K562 (cell line): ENCODE results near the gene STPG4. TPM values are rescaled to one million over a fixed set of nuclear protein-coding genes. Genes with fewer than 3 reads are reported as not detected.

ENCODE experiments used
- ATAC-seq: fragments of 200-7000 bp; cut with Tn5 transposase; 3 replicates; pipeline ENCODE4 v1.9.1; 2020; ENCODE audit warnings: moderate library complexity
- BruUV-seq: library from RNA; stranded (reverse); fragments of 400-500 nt; replicated peaks from 2 replicates; lab custom pipeline; 2021; lab: Mats Ljungman, UMichigan
- CTCF ChIA-PET: fragments of 300-600 bp; formaldehyde crosslinking; extraction: SDS; loops from one replicate; lab custom pipeline; 2021; ENCODE audit warnings: low intra/inter-chr PET ratio; lab: Yijun Ruan, JAX
- POLR2A ChIA-PET: fragments of 300-600, 350-650 bp; sonication (Branson Sonifier 250); formaldehyde crosslinking; extraction: SDS; loops from one replicate; lab custom pipeline; 2021; ENCODE audit warnings: antibody characterized with exemption, inconsistent platforms; lab: Yijun Ruan, JAX
- DNase-seq, 4 experiments: peaks; one replicate each; pipeline versions ENCODE4 v3.0.0 to v3.0.0-alpha.2; 2011 to 2018; ENCODE audit warnings: low spot score in 3 of 4, mixed read lengths in 3 of 4; ENCODE audit errors: extremely low read depth in 1 of 4
- FAIRE-seq: peaks from 2 replicates; lab custom pipeline; 2011; peaks lifted over from hg19 to GRCh38; lab: Jason Lieb, UNC
- H2AFZ ChIP-seq: 2 replicates; pipeline ENCODE4 v1.6.0; 2011; ENCODE audit warnings: low read depth, low read length, control low read depth, inconsistent platforms
- H3K27ac ChIP-seq: fragments of 200-600 bp; 3 replicates; pipeline ENCODE4 v1.8.0; 2011; ENCODE audit warnings: low read depth, mild to moderate bottlenecking, control low read depth, inconsistent platforms, low read length, moderate library complexity, mixed read lengths; ENCODE audit errors: extremely low read depth
- H3K27me3 ChIP-seq, 2 experiments: fragments of 300-600 bp in 1 of 2; 2 replicates in 1 of 2; 3 replicates in 1 of 2; pipeline versions ENCODE4 v1.6.0 to v1.8.0; 2011; ENCODE audit warnings: inconsistent platforms in 2 of 2, low read length in 2 of 2, mild to moderate bottlenecking in 1 of 2, mixed read lengths in 1 of 2, moderate library complexity in 1 of 2; ENCODE audit not compliant: control insufficient read depth in 2 of 2, insufficient read depth in 2 of 2
- H3K36me3 ChIP-seq: fragments of 300-600 bp; 3 replicates; pipeline ENCODE4 v1.8.0; 2011; ENCODE audit warnings: mild to moderate bottlenecking, low read length, inconsistent platforms; ENCODE audit not compliant: control insufficient read depth, insufficient read depth
- H3K4me1 ChIP-seq, 2 experiments: fragments of 200-600 bp in 1 of 2; replicated peaks in 1 of 2; 2 replicates in 1 of 2; 3 replicates in 1 of 2; pipeline versions ENCODE4 v1.5.1 to v1.8.0; 2011; ENCODE audit warnings: inconsistent platforms in 2 of 2, low read length in 2 of 2, mild to moderate bottlenecking in 1 of 2, mixed read lengths in 1 of 2, moderate library complexity in 1 of 2; ENCODE audit not compliant: control insufficient read depth in 2 of 2, insufficient read depth in 2 of 2
- H3K4me2 ChIP-seq: 2 replicates; pipeline ENCODE4 v1.6.1; 2011; ENCODE audit warnings: low read length, control low read depth, inconsistent platforms, mixed read lengths; ENCODE audit not compliant: insufficient read depth
- H3K4me3 ChIP-seq: fragments of 200-600 bp; sonication (generic), shearing (Covaris generic); 2 replicates; pipeline ENCODE4 v1.5.1; 2016; ENCODE audit warnings: control low read depth, inconsistent platforms
- H3K79me2 ChIP-seq: fragments of 200-600 bp; 3 replicates; pipeline ENCODE4 v1.8.0; 2011; ENCODE audit warnings: low read length, inconsistent platforms; ENCODE audit not compliant: control insufficient read depth, insufficient read depth
- H3K9ac ChIP-seq, 2 experiments: 2 replicates each; pipeline versions ENCODE4 v1.6.0 to v1.6.1; 2011; ENCODE audit warnings: low read depth in 2 of 2, low read length in 2 of 2, control low read depth in 1 of 2, inconsistent platforms in 1 of 2, mild to moderate bottlenecking in 1 of 2, mixed read lengths in 1 of 2; ENCODE audit not compliant: insufficient read depth in 1 of 2
- H3K9me1 ChIP-seq: one replicate; pipeline ENCODE4 v1.6.0; 2011; ENCODE audit warnings: inconsistent platforms, mild to moderate bottlenecking, low read length, moderate library complexity; ENCODE audit not compliant: control insufficient read depth, insufficient read depth
- H3K9me3 ChIP-seq: replicated peaks from 2 replicates; pipeline ENCODE4 v1.5.1; 2011; ENCODE audit warnings: low read depth, low read length, inconsistent platforms; ENCODE audit not compliant: control insufficient read depth, insufficient read depth
- H4K20me1 ChIP-seq: replicated peaks from 2 replicates; pipeline ENCODE4 v1.6.1; 2011; ENCODE audit warnings: low read length, inconsistent platforms, mixed read lengths; ENCODE audit not compliant: control insufficient read depth, insufficient read depth
- ATF1 ChIP-seq, 2 experiments: fragments of 450-650 bp in 1 of 2; IDR thresholded peaks; 2 replicates each; pipeline ENCODE4 v1.6.1; 2016; ENCODE audit warnings: missing compliant biosample characterization in 1 of 2, missing genetic modification characterization in 1 of 2
- BCL6 ChIP-seq: fragments of 250-450 bp; sonication (Bioruptor Pico); IDR thresholded peaks from 2 replicates; pipeline ENCODE4 v1.4.0; 2020
- BCOR ChIP-seq: fragments of 450-650 bp; IDR thresholded peaks from 2 replicates; pipeline ENCODE4 v1.6.1; 2016
- CSDE1 ChIP-seq, 2 experiments: fragments of 450-650 bp; IDR thresholded peaks; 2 replicates each; pipeline ENCODE4 v1.6.1; 2016; ENCODE audit warnings: mild to moderate bottlenecking in 1 of 2
- HEY1 ChIP-seq: fragments of 250-450 bp; sonication (Bioruptor Pico); IDR thresholded peaks from 2 replicates; pipeline ENCODE4 v1.5.0; 2020; ENCODE audit warnings: mild to moderate bottlenecking, moderate library complexity, borderline replicate concordance
- JUNB ChIP-seq: fragments of 450-650 bp; formaldehyde crosslinking; conservative IDR thresholded peaks from 2 replicates; pipeline ENCODE4 v1.4.0; 2020; ENCODE audit warnings: mild to moderate bottlenecking
- MYBL2 ChIP-seq, 2 experiments: fragments of 450-650 bp in 1 of 2; sonication (generic) in 1 of 2; formaldehyde crosslinking in 1 of 2; IDR thresholded peaks; 2 replicates each; pipeline versions ENCODE4 v1.6.1 to v1.8.1; 2017 to 2022; ENCODE audit warnings: borderline replicate concordance in 1 of 2, inconsistent platforms in 1 of 2, low read depth in 1 of 2, mild to moderate bottlenecking in 1 of 2, missing genetic modification reagents in 1 of 2, moderate library complexity in 1 of 2
- RFX5 ChIP-seq: IDR thresholded peaks from 2 replicates; pipeline ENCODE4 v1.6.1; 2011; ENCODE audit warnings: low read depth, mild to moderate bottlenecking, improper control_type of control experiment, low read length
- SMARCC2 ChIP-seq: fragments of 450-650 bp; IDR thresholded peaks from 2 replicates; pipeline ENCODE4 v1.6.1; 2017; ENCODE audit warnings: antibody characterized with exemption, moderate library complexity, mild to moderate bottlenecking, low read depth
- ZNF134 ChIP-seq: fragments of 250-450 bp; sonication (Bioruptor Pico); conservative IDR thresholded peaks from 2 replicates; pipeline ENCODE4 v1.4.0; 2020
- ZNF311 ChIP-seq: fragments of 250-450 bp; sonication (Bioruptor Pico); IDR thresholded peaks from 2 replicates; pipeline ENCODE4 v1.4.0; 2020; ENCODE audit warnings: mild to moderate bottlenecking, moderate library complexity
- WGBS: fragments of 100-300 bp; shearing (Covaris generic); methylation state at CpG from one replicate; pipeline ENCODE4 v1.1.6; 2016; ENCODE audit warnings: low coverage, mixed read lengths; ENCODE audit not compliant: insufficient coverage; ENCODE audit errors: missing lambda C conversion rate; 5-methylcytosine and 5-hydroxymethylcytosine counted together
- in situ Hi-C: fragments of 300-500 bp; cut with MboI; formaldehyde crosslinking; loops from 4 replicates; pipeline ENCODE4 v1.15.0; 2018; ENCODE audit warnings: inconsistent platforms, mixed read lengths
- intact Hi-C: fragments of 100-400 bp; cut with micrococcal nuclease; formaldehyde crosslinking; loops from 2 replicates; pipeline ENCODE4 v1.14.2; 2022
- polyA plus RNA-seq, 8 experiments: library from polyadenylated mRNA; depleted of rRNA in 4 of 8; stranded (reverse) in 5 of 8; unstranded in 3 of 8; fragments of >200 nt; fragmentation: Nextera tagmentation in 2 of 8; fragmentation: Illumina TruSeq in 1 of 8; extraction: Ambion mirVana in 2 of 8; extraction: Trizol in 1 of 8; gene quantifications; 2 replicates each; pipeline versions ENCODE4 v1.2.1 to v1.2.3, GENCODE V29; 2011 to 2014; ENCODE audit warnings: inconsistent platforms in 1 of 8, missing spikeins in 1 of 8
- total RNA-seq, 7 experiments: library from RNA; depleted of rRNA in 6 of 7; stranded (reverse); fragments of >200 nt in 6 of 7; fragmentation: Illumina TruSeq in 2 of 7; extraction: Trizol in 2 of 7; gene quantifications; 2 replicates each; pipeline versions ENCODE4 v1.2.1 to v1.2.3, GENCODE V29; 2011 to 2021; ENCODE audit warnings: low replicate concordance in 1 of 7
- TF ChIP-seq, protein P1 (sequence below): sonication (generic); formaldehyde crosslinking; IDR thresholded peaks from 2 replicates; pipeline ENCODE4 v1.8.0; 2023; ENCODE audit warnings: mild to moderate bottlenecking, missing genetic modification reagents
- TF ChIP-seq, protein P2 (sequence below): fragments of 250-450 bp; sonication (Bioruptor Pico); IDR thresholded peaks from 2 replicates; pipeline ENCODE4 v1.8.0; 2021; ENCODE audit warnings: moderate library complexity, mild to moderate bottlenecking, inconsistent platforms
- TF ChIP-seq, protein P3 (sequence below), 3 experiments: IDR thresholded peaks in 2 of 3; conservative IDR thresholded peaks in 1 of 3; 2 replicates each; pipeline ENCODE4 v1.5.1; 2011 to 2012; ENCODE audit warnings: low read length in 3 of 3, mild to moderate bottlenecking in 3 of 3, control low read depth in 2 of 3, improper control_type of control experiment in 1 of 3, inconsistent platforms in 1 of 3, low read depth in 1 of 3, mixed read lengths in 1 of 3, moderate library complexity in 1 of 3; ENCODE audit not compliant: insufficient read depth in 2 of 3
- TF ChIP-seq, protein P4 (sequence below): fragments of 450-650 bp; formaldehyde crosslinking; IDR thresholded peaks from 2 replicates; pipeline ENCODE4 v1.4.0; 2022; ENCODE audit warnings: missing genetic modification characterization

STPG4 gene
- total and polyA plus RNA-seq, 9 of the 15 experiments (the other 6 are each of a cell fraction or from before 2014, with no cell fraction given), result 0.10 to 0.68 (median 0.22) TPM; not detected in 6

DNA sequence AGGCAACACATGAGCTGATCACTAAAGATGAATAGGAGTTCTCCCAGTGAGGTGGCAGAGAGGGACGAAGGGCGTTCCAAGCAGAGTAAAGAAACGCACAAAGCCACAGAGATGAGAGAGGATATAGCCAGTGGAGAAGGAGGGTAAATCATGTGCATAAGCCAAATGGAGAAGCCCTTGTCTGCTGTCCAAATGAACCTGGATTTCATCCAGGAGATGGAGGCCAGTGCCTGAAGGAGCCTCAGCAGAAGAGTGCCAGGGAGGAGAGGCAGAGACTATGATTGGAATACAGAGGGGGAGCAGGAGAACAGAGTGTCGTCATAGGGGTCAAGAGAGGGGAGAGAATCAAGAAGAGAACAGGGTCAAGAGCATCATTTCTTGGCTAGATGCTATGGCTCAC lies 48.9 kb upstream of the STPG4 start (continued):
- TF ChIP-seq, protein P1, sequence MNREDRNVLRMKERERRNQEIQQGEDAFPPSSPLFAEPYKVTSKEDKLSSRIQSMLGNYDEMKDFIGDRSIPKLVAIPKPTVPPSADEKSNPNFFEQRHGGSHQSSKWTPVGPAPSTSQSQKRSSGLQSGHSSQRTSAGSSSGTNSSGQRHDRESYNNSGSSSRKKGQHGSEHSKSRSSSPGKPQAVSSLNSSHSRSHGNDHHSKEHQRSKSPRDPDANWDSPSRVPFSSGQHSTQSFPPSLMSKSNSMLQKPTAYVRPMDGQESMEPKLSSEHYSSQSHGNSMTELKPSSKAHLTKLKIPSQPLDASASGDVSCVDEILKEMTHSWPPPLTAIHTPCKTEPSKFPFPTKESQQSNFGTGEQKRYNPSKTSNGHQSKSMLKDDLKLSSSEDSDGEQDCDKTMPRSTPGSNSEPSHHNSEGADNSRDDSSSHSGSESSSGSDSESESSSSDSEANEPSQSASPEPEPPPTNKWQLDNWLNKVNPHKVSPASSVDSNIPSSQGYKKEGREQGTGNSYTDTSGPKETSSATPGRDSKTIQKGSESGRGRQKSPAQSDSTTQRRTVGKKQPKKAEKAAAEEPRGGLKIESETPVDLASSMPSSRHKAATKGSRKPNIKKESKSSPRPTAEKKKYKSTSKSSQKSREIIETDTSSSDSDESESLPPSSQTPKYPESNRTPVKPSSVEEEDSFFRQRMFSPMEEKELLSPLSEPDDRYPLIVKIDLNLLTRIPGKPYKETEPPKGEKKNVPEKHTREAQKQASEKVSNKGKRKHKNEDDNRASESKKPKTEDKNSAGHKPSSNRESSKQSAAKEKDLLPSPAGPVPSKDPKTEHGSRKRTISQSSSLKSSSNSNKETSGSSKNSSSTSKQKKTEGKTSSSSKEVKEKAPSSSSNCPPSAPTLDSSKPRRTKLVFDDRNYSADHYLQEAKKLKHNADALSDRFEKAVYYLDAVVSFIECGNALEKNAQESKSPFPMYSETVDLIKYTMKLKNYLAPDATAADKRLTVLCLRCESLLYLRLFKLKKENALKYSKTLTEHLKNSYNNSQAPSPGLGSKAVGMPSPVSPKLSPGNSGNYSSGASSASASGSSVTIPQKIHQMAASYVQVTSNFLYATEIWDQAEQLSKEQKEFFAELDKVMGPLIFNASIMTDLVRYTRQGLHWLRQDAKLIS (CRISPR knock-in tag), result no peak
- TF ChIP-seq ZNF311 (CRISPR knock-in tag), result no peak

DNA sequence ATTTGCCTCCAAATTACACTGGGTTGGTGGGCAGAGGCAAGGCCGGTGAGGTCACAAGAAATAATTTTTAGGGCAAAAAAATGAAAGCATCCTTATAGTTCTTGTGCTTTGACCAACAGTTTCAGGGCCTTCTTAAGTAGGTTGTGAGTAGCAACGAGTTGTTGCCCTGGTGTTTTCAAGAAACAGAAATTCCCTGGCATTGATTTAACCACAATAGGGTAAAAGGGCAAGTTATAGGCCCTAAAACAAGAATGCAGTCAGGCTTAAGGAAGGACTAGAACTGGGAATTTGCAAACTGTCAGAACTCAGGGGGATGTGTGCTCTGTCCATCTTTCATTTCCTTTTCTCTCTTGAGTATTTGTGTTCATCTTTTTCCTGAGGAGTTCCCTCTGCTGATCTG lies 46.1 kb upstream of the STPG4 start:
- no peak overlapping the region for H3K4me2 ChIP-seq
- no peaks in the 10 kb centered on the region for H4K20me1 ChIP-seq
- no peak overlapping the region for H3K9ac ChIP-seq
- DNase-seq (no peak), ATAC-seq (no peak), FAIRE-seq (no peak)
- ChIA-PET CTCF (interaction anchor here (0.5 kb wide), 1 partner anchor 1403 kb away, joined by 3 read pairs; no protein-coding TSS in a partner anchor), POLR2A (no interaction called here)
- no peaks in the 10 kb centered on the region for H3K79me2 ChIP-seq
- H3K36me3 ChIP-seq, result no peaks in the 10 kb centered on the region
- no peak overlapping the region for H3K27ac ChIP-seq
- 55% methylated on average over 2 of the region's 2 CpGs for WGBS
- BruUV-seq, result no TSS peak
- H3K9me3 ChIP-seq, result no peaks in the 10 kb centered on the region
- intact Hi-C loops, result no loop called here
- H3K4me1 ChIP-seq, result peaks cover 14 to 30% of the 10 kb centered on the region in 2 experiments
- no peak overlapping the region for H3K4me3 ChIP-seq
- in situ Hi-C loops, result no loop called here
- H3K27me3 ChIP-seq, result no peaks in the 10 kb centered on the region
- no peak overlapping the region for H2AFZ ChIP-seq
- no peaks in the 10 kb centered on the region for H3K9me1 ChIP-seq
- TF ChIP-seq BCL6 (CRISPR knock-in tag), result no peak
- TF ChIP-seq JUNB, result no peak
- no peak for TF ChIP-seq ATF1 (CRISPR knock-in tag; IDR thresholded peaks at IDR 0.05)
- no peak for TF ChIP-seq ATF1 (tag; IDR thresholded peaks at IDR 0.05)
- no peak for TF ChIP-seq BCOR
- no peak for TF ChIP-seq MYBL2 (IDR thresholded peaks at IDR 0.05; ENCODE audit: low read depth)
- no peak for TF ChIP-seq MYBL2 (CRISPR knock-in tag; IDR thresholded peaks at IDR 0.05; ENCODE audit: borderline replicate concordance)
- no peak for TF ChIP-seq RFX5
- no peak for TF ChIP-seq CSDE1 (IDR thresholded peaks at IDR 0.05)
- TF ChIP-seq HEY1 (CRISPR knock-in tag), result no peak
- TF ChIP-seq, protein P2, sequence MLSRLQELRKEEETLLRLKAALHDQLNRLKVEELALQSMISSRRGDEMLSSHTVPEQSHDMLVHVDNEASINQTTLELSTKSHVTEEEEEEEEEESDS (CRISPR knock-in tag), result no peak
- TF ChIP-seq SMARCC2, result no peak
- TF ChIP-seq, protein P3, sequence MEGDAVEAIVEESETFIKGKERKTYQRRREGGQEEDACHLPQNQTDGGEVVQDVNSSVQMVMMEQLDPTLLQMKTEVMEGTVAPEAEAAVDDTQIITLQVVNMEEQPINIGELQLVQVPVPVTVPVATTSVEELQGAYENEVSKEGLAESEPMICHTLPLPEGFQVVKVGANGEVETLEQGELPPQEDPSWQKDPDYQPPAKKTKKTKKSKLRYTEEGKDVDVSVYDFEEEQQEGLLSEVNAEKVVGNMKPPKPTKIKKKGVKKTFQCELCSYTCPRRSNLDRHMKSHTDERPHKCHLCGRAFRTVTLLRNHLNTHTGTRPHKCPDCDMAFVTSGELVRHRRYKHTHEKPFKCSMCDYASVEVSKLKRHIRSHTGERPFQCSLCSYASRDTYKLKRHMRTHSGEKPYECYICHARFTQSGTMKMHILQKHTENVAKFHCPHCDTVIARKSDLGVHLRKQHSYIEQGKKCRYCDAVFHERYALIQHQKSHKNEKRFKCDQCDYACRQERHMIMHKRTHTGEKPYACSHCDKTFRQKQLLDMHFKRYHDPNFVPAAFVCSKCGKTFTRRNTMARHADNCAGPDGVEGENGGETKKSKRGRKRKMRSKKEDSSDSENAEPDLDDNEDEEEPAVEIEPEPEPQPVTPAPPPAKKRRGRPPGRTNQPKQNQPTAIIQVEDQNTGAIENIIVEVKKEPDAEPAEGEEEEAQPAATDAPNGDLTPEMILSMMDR (IDR thresholded peaks at IDR 0.05 in 2 of 3, conservative IDR thresholded peaks at IDR 0.05 in 1 of 3; ENCODE audit: insufficient read depth in 2 of 3, low read depth in 1 of 3, low read length in 3 of 3), result no peak
- no peak for TF ChIP-seq ZNF134 (CRISPR knock-in tag)
- TF ChIP-seq, protein P4, sequence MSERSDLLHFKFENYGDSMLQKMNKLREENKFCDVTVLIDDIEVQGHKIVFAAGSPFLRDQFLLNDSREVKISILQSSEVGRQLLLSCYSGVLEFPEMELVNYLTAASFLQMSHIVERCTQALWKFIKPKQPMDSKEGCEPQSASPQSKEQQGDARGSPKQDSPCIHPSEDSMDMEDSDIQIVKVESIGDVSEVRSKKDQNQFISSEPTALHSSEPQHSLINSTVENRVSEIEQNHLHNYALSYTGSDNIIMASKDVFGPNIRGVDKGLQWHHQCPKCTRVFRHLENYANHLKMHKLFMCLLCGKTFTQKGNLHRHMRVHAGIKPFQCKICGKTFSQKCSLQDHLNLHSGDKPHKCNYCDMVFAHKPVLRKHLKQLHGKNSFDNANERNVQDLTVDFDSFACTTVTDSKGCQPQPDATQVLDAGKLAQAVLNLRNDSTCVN (CRISPR knock-in tag), result no peak
